Activated CD4-positive, alpha-beta T cell treated with anti-CD3 and anti-CD28 coated beads for 4 hours (primary cell): ENCODE results near the gene C1orf141.
"Not testable (repeated sequence)": the region's sequence is repeated elsewhere in the genome, so short reads cannot be mapped to it uniquely, and the experiment has no call there.

Source experiments
- DNase-seq, 2 donors: peaks; one replicate each; pipeline ENCODE4 v3.0.0-alpha.2; 2020

Gene C1orf141

DNA sequence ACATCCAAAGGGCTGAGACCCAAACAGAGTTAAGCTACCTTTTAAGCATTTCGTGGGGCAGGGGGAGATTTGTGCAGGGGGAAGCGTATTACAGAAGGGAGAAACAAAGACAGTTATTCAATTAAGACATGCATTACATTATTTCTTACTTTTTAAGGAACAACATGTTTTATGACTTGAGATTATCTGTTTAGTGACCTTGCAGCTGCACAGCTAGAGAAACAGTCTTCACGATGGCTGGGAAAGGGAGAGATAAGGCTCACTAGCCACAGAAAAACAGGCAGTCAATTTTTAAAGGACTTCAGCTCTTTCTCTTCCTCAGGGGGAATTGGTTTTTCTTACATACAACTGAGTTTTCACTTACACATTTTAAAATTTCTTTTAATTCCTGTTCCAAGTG, 7.1 kb upstream of the C1orf141 start:
- not testable (repeated sequence) for DNase-seq

- no peak for DNase-seq
Measured at GRCh38 chr1:67140460-67140859, 5.7 kb upstream of the C1orf141 start.

GRCh38 chr1:67138813-67139499, 4.2 kb upstream of the C1orf141 start:
- DNase-seq = no peak

DNA sequence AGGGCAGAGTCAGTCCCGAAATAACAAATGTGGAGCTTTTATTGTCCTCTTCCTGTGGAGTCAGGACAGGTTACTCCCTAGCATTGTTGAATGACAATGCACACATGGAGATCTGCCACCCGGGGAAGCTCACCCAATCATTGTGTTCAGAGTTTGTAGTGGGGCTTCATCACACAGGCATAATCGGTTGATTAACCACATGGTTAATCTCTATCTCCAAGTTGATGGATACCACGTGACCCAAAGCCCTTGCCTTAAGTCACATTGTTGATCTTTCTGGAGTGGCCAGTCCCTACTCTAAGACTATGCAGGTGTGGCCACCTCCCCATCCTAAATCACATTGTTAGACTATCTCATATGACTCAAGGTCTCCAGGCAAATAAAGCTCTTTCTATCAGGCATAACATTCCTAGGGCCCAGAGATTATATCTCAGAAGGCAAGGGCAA, 2.6 kb upstream of the C1orf141 start:
- no peak for DNase-seq

- DNase-seq = no peak
Measured at GRCh38 chr1:67135354-67135753, 584 bp upstream of the C1orf141 start.

GRCh38 chr1:67133177-67133576, 1.6 kb downstream of the C1orf141 start:
- no peak for DNase-seq

- no peak for DNase-seq
Measured at GRCh38 chr1:67130673-67131072, 4.1 kb downstream of the C1orf141 start.

DNA sequence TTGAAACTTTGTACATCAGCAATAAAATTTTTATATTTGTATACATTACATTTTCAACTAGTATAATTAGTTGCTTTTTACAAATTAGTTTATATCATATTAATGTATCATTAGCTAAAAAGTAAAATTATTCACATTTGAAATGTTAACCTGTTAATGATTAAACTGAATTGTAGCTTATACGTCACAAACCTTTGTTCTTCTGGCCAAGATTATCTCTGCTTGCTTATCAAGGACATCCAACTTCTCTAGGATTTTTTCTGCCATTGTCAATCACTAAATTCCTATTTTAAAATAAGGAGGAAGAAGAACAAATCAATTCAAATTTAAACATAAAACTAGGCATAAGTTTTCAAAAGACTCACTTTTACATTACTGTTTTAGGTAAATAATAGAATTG, 7.8 kb downstream of the C1orf141 start:
- no peak for DNase-seq

- no peak for DNase-seq
Measured at GRCh38 chr1:67126111-67126746, 8.5 kb downstream of the C1orf141 start.

DNA sequence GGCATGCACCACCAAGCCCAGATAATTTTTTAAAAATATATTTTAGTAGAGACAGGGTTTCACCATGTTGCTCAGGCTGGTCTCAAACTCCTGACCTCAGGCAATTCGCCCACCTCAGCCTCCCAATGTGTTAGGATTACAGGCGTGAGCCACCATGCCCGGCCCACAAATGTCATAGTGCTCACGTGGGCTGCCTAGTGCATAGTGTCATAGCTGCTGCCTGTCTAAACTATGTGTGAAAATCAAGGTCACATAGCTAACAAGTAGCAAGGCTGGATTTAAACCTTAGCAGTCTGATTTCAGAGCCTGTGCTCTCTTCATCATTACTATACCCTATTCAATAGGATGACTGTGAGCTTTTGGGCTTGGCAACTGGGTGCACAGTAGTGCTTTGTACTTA, 10.3 kb downstream of the C1orf141 start:
- no peak for DNase-seq

GRCh38 chr1:67120855-67121619, 13.7 kb downstream of the C1orf141 start:
- no peak for DNase-seq

- no peak for DNase-seq
Measured at GRCh38 chr1:67118646-67119045, 16.1 kb downstream of the C1orf141 start.

DNA sequence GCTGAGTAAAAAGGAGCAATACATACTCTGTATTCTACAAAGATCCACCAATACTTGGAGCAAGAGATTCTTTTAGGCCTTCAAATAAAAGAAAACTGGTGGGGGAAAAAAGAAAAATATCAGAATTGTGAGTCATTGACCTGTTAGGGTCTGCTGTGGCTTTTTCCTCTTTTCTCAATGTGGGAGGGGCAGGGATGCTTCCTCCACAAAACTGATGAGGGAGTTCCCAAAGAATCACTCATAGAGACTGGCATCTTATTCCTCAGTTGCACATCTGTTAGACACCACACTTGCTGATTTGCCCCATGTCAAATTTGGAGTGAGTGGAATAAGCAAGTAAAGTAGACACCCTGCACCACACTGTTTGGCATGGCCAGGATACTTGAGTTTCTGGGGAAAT, 16.6 kb downstream of the C1orf141 start:
- no peak for DNase-seq

DNA sequence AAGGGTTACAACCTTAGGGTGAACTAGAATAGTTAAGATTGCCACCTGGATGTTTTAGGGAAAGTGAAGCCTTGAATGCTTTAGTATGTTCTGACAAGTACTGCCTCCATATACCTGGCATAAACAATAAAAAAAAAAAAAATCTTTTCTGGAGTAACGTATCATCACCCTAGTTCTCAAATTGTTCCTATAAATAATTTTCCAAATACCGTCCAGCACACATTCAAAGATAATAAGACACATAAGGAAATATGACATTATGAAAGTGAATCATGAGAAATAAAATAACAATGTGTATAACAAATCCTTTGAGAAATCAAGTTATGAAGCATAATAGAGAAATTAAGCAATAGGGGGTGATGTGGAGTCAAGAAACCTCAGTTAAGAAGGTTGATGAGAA, 20.6 kb downstream of the C1orf141 start:
- DNase-seq = no peak

DNA sequence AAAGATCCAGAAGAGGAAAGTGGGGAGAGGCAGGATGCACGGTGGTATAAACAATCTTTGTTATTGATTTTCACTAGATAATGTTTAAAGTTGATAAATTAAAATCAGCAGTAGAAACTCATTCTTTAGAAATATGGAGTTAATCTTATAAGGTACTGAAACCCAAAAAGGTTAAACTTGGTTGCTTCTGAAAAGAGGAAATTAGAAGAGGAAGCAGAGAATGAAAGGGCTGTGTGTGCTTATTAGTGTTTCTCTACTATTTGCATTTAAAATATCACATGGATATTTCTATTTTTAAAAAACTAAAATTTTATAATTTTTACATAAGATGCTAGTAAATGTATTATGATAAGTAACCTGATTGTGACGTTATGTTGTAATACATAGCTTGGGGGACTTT, 24.4 kb downstream of the C1orf141 start:
- DNase-seq = no peak

DNA sequence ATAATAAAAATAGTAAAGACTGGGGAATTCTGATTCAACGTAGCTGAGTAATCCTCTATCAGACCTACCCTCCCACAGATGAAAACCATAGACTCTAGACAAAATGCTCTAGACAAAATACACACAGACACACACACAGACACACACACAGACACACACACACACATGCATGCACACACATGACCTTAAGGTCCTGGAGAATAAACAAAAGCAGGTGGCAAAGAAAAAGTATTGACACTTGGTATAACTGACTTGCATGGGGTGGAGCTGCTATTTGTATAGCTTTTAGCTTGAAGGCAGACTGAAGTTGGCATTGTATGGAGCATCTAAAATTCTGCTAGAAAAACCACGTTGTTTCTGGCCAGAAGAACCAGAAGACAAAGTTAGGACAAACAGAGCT, 29.3 kb downstream of the C1orf141 start:
- no peak for DNase-seq

DNA sequence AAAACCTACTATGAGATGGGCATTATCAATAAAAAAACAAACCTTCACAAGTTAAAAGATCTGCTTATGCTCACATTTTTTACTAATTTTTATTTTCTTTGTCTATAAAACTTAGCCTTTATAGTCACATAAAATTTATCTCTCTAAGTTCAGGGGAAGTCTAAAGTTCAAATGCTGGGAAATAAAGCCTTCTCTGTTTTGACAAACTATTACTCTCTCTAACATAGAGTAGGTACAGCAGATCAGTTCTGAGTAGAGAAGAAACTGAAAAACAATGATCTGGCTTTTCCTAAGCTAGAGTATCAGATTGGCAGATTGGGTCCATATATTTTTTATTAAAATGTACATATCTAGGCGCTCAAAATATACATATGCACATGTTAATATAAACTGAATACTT, 31.2 kb downstream of the C1orf141 start:
- DNase-seq = no peak

GRCh38 chr1:67100833-67101232, 33.9 kb downstream of the C1orf141 start:
- DNase-seq = no peak

DNA sequence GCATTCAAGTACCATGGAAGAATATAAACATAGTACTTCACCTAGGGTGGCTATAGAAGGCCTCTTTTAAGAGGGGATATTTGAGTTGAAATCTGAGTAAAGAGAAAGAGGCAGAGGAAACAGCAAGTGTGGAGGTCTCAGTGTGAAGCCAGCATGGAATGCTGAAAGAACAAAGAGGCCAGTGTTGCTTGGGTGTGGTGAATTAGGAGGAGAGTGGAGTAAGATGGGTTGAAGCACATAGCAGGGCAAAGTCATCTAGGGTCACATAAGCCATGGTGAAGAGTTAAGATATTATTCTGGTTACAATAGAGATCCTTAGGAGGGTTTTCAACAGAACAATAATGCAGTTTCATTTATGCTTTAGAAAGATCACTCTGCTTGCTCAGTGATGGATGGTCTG, 37.5 kb downstream of the C1orf141 start:
- DNase-seq = no peak

GRCh38 chr1:67094191-67094590, 40.6 kb downstream of the C1orf141 start:
- DNase-seq = no peak

- no peak for DNase-seq
Measured at GRCh38 chr1:67089685-67090208, 45.0 kb downstream of the C1orf141 start.

DNA sequence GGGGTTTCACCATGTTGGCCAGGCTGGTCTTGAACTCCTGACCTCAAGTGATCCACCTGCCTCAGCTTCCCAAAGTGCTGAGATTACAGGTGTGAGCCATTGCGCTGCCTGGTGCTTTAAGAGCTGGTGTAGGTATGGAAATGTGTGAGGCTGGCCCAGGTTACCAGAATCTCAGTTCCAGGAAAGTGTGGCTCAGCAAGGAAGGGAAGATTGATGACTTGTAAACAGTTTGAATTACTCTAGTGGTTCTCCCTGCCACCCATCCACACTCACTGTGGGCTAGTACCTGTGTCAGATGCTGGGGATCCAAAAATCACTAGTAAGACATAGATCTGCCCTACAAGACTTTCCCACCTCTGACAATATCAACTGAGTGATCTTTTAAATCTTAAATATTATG, 46.3 kb downstream of the C1orf141 start:
- DNase-seq = no peak

GRCh38 chr1:67085326-67085725, 49.4 kb downstream of the C1orf141 start:
- no peak for DNase-seq

- no peak for DNase-seq
Measured at GRCh38 chr1:67084765-67085318, 49.9 kb downstream of the C1orf141 start.
